ENCODE measurements around the gene ZNF362.

GRCh38 chr1:33270379-33270778 is 14.1 kb downstream of the ZNF362 start:
- TF ChIP-seq POLR2AphosphoS5 (IDR thresholded peaks at IDR 0.05; ENCODE audit: insufficient read depth in 1 of 2, low read depth in 1 of 2) (no peak), POLR2A (IDR thresholded peaks at IDR 0.05) (no peak)
